GM21723 (cell line): Measurements from ENCODE around the gene PC.

Experiments used
- ATAC-seq: cut with Tn5 transposase; IDR thresholded peaks from one replicate; pipeline ENCODE4 v1.9.1; 2021; ENCODE audit warnings: mild to moderate bottlenecking, moderate library complexity; ENCODE audit not compliant: unreplicated experiment

PC gene

DNA sequence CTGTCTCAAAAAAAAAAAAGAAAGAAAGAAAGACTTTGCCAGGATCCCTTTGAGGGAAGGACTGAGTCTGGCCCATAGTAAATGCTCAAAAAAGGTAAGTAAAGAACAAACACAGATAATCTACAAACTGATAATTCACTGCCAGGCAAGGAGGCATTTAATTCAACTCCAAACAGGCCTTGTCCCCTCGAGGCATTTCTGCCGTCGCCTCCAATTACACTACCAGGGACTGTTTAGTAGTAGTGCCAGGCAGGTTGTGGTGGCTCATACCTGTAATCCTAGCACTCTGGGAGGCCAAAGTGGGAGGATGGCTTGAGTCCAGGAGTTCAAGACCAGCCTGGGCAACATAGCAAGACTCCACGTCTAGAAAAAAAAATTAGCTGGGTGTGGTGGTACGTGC is 43.7 kb downstream of the PC start:
- no peak for ATAC-seq

DNA sequence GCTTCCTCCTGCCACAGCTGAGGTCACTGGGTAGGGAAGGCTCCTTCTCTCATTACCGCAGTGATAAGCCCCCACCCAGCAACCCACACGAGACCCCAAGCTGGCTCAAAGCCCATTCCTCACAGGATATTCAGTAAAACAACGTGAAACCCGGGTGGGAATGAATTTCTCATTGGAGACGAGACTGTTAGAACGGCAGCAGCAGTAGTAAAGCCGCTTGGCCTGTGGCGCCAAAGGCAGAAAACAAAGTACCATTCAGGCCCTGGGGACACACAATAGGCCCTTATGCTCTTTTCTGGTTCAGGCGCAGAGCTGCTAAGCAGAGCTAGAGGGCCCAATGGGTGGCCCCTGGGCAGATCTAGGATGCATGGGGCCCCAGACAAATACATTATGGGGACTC is 45.3 kb downstream of the PC start:
- no peak for ATAC-seq

DNA sequence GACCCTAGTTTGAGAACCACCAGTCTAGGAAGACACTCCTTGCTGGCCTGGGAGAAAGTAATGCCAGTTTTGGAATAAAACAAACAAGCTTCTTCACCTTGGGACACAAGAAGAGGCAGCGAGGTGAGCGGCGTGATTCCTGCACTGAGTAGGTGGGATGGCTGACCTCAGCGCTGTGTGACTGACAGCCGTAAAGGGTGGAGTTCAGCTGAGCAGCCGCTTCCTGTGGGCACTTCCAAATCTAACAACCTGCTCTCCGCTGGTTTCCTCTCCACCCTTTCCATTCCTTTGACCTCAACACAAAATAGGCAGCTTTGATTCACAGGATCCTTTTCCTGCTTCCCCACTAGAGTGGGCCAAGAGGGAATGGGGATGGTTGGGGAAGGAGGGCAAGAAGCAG is 45.8 kb downstream of the PC start:
- no peak for ATAC-seq

DNA sequence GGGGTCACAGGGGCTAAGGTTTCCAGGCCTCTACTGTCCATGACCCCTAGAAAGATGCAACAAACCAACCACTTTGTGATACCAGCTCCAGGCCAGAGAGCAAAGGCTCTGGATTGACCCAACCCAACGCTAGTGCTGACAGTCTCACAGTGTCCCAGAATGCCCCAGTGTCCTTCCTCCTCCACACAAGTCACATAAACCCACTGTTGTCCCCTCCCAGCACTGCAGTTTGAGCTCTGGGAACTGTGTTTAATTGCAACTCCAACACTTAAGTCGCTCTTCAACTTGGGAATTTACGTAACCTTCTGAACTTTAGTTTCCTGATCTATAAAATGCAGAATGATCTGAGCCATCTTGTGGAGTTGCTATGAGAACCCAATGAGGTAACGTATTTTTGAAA is 47.5 kb downstream of the PC start:
- ATAC-seq: no peak

DNA sequence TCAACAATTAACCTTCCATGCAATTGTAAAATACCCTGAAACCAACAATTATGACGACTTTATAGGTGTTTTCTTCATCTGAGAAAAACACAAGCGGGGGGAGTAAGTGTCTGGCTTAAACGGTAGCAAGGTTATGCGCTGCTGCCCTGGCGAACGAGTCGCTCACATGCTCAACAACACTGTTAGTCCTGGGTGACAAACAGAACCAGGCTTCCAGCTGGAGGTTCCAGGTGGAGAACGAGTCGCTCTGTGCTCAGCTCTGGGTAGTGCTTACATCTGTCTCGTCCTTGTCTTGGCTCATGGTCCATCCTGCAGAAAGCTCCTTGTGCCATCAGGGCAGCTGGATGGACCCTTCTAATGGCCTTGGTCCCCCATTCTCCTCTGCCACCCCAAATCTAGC is 48.2 kb downstream of the PC start:
- no peak for ATAC-seq

DNA sequence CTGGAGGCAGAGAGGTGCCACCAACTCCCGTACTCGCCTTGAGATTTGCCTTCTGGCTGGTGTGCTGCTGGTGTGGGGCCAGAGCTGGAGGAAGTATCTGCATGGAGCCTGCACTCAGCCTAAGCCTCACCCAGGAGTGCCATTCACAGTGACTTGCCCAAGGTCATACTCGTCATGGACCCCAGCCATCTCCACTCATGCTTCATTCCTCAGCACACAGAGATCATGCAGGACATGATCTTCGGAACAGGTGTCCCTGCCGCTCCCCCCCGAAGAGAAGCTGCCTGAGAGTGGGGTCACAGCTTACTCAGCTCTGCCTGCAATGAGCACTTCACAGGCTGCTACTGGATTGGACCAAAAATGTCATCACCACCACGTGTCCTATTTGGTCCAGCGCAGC is 49.0 kb downstream of the PC start:
- no peak for ATAC-seq

DNA sequence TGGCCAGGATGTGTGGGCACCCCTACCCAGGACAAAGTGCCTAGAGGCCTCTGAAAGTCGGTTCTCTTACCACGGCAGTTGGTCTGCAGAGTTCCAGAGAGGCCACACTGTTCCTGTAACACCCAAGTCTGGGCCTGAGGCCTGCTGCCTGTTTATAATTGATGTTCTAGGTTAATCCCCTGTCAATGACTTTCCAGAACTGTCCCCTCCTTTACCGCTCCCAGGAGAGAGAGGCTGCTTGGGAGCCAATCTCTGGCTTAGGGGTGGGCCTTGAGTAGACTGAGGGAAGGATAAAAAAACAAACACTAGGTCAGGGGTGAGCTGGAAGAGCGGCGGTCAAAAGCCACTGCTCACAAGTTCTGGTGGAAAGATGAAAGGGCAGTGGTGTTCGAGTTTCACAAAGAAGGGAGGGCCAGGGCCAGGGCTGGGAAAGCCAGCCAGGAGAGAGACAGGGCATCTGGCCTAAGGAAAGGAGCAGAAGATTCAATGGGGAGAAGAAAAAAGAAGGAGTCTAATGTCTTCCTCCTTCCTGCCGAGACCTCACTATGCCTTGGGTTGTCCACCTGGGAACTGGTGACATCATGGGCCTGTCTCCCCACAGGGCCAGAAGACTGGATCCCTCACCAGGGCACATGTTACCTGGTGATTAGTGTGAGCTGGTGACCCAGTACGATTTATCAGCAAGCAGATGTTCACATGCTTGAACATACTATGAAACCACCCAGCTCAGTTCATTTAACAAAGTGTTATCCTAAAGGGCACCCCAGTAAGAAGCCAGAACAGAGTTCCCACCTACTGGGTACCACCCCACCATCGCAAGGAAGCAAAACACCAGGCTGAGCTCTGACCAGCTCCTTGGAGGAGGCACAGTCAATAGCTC is 50.2 kb downstream of the PC start:
- ATAC-seq: no peak

DNA sequence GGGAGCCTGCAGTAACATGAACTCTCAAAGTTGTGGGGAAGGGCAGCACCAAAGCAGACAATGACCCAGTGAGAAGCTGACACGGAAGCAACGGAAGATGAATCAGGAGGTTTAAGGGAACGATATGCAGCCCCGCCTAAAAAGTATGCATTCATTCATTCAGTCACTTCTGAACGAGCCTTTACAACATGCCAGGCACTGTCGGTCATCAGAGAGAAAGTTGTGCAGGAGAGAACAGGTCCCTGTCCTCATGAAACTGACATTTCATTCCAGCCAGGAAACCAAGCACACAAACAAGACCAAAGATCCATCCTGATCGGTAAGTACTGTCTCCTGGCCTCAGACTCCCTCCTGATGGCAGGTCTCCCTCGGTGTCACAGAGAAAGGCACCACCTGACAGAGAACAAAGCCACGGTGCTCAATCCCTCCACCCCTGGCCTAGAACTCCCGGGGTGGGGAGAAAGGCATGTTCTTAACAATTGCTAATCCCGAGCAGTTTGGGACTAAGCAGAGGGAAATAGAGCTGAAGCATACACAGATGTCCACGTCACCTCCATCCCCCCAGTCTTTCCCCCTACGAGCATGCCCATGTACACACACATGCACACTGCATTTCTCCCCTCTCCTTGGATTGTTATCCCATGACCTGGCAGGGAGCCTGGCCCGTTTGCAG is 52.0 kb downstream of the PC start:
- ATAC-seq: no peak

DNA sequence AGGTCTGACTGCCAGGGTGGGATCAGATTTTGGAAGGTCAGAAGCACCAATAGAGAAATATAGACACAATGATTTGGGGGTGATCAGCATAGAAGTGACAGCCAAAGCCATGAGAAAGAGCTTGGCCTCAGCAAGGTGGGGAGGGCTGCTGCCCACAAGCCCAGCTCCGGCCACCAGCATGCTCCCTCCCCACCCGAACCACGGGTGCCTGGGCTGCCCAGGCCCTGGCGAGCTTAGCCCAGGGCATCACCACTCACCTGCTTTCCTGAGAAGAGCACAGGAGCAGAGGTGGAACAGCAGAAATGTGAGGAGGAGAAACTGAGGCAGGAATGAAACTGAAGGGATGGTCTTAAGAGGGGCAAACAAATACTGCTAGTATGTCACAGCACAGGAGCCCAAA is 52.6 kb downstream of the PC start:
- no peak for ATAC-seq

DNA sequence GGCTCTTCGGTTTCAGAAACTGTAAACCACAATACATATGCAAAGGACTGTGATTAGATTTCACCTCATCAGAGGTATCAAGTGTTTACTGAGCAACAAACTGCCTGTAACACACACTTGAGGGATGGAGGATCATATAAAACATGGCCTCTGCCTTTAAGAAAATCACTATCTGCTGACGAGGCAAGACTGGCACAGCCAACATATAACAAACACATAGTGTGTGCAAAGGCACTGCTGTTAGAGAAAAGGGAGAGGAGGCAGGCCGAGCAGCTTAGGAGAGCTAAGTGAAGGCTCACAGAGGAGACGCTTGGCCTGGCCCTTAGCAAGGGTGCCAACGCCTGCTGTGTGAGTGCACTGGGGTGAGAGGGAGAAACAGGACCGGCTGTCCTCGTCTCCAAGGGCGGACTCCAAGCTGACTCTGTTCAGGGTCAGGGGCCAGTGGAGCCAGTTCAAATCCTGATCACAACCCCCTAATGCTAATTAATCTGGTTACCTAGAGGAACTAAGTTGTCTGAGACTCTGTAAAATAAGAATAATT is 53.1 kb downstream of the PC start:
- ATAC-seq: no peak

DNA sequence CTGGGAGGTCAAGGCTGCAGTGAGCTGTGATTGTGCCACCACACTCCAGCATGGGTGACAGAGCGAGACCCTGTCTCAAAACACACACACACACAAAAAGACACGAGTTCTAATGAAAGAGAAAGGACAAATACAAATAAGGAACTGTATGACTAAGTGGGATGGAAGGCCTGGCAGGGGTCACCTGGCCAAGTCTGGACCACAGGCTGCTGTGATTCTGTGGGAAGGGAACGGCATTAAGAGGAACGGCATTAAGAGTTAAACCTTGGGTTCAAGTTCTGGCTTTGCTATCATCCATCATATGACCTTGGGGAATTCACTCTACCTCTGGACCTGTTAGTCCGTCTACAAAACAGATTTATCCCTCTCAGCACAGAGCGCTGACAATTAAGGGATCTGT is 53.6 kb downstream of the PC start:
- no peak for ATAC-seq

DNA sequence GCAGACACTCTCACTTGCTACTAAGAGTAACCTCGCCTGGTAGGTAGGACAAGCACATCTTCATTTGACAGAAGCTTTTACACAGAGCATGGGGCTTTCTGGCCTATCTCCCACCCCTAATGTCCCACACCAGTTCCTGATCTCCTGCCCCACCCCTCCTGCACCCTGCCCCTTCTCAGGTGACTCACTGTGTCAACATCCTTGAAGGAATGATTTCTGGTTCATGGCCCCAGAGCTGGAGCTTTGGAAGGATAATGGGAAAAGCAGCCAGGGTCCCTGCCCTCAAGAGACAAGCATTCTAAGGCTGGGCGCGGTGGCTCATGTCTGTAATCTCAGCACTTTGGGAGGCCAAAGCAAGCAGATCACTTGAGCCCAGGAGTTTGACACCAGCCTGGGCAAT is 54.1 kb downstream of the PC start:
- ATAC-seq: no peak

DNA sequence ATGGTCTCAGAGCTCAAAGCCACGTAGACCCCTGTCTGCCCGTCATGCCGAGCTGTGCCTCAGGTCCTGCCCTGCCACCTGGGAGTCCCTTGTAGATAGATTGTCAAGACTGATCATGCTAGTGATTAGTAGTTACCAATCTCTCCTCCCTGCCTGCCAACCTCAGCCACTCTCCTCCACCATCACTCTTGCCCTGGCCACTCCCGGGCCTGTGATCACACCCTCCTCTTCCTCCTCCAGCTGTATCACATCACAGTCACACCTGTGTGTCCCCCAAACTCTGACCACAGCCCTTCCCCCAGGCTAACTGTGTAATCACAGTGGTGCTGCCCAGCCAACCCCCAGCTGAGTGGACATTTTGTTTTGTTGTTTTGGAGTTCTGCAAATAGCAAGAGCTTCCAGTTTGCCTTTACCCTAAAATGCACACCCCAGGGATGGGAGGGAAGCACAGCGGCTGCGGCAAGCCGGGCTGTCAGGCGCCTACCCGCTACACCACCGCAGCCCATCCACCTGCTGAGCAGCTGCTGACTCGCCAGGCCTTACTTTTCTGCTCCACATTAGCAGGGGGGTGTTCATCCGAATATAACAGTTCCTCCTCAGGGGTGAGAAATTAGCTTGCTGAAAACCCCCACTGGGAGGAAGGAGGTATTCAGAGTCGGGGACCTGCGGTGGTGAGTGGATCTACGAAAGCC is 55.6 kb downstream of the PC start:
- ATAC-seq: no peak

DNA sequence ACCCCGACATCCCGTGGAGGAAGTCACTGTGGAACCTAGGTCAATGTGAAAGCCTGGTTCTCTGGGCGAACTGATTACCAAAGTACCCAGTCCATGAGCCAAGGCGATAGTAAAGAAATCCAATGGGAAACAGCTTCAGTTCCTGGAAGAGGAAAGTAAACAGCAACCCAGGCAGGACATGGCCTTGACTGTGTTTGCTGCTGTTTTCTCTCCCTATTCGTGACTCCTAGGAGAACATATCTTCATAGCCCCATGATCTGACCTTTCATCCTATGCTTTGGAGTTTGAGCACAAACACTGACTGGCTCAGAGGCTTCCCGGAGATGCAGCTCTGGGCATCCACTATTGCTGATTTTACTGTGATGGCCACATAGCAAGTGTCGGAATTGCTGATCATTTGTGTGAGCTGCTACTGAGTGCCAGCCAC is 56.2 kb downstream of the PC start:
- ATAC-seq: no peak

DNA sequence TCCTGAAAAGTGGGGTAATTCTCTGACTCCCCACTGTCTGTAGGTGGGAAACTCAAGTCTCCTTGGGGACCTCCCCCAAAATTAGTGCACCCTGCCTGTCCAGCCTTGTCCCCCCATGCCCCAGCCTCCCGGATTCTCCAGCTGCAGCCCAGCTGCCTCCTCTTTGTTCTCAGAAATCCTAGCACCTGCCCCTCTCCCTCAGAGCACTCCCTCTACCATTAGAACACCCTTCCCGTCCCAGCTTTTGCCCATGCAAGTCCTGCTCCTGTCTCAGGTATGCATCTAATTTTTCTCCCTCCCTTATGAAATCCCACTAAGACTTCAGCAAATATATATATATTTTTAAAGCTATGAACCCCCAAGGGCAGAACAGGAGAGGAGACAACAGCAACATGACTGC is 64.0 kb downstream of the PC start:
- no peak for ATAC-seq

DNA sequence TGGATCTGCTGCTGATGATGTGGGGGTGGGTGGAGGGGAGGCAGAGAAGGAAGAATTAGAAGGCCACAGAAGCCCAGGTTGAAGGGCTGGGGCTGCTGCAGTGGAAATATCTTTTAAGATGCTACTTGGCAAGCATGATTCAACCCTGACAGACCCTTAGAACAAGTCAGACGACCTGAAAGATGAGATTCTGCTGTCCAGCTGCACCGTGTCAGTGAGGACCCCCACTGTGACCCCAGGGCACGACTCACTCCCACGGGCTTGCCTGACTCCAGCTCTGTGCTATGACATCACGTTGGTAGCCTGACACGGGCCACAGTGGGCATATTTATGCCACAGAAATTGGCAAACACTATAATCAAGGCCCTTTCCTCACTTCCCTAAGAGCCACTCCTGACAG is 65.3 kb downstream of the PC start:
- ATAC-seq: no peak

DNA sequence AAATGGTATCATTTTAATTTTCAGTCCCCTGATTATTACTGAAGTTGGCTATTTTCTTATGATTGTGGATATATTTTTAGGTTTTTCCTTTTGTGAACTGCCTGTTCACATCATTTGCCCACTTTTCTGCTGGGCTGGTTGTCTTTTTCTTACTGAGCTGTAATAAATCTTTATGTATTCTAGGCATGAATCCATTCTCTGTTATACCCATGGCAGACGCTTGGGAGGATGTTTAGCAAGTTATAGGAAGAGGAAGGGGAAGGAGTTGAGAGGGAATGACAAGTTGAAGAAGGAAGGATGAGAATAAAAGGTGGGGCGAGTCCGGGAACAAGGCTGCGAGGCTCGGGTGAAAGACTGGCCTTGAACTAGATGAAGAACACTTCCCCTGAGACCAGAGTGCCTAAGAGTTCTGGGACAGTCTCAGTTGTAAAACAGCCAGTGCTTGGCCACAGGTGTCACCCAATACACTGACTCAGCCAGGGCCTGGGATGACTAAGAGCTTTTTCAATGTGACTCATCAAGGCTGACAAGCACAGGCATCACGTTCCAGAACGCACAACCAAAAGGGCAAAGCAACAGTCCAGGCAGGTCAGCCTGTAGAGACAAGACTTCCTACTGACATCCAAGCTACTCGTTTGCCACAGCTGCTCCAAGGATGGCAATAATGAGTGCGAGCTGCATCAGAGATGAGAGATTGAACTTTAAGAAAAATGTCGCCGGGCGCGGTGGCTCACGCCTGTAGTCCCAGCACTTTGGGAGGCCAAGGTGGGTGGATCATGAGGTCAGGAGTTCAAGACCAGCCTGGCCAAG is 66.1 kb downstream of the PC start:
- peak; percentile 94 for ATAC-seq

DNA sequence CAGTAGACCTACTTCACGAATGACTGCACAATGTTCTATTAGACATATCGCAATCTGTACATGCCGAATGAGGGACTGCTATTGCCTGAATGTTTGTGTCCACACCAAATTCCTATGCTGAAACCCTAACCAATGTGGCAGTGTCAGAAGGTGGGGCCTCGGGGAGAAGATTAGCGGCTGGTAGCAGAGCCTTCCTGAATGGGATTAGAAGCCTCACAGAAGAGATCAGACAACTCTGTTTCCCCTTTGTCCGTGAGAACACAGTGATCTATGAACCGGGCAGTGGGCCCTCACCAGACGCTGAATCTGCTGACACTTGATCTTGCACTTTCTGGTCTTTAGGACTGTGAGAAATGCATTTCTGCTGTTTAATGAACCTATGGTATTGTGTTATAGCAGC is 68.2 kb downstream of the PC start:
- ATAC-seq: no peak

DNA sequence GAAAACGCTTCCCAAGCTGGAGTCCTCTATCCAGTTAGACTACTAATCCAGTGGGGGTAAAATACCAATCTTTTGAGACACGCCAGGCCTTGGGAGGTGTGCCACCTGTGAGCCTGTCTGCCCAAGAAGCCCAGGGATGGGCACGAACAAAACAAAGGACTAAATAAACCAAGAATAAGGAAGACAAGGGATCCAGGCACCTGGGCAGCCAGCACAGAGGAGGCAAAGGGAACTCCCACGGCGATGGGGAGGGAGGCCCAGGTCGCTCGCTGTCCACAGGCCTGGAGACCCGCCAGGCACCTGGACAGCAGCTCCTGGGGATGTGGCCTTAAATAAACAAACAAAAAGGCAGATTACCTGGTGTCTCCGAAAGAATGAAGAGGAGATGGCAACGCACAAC is 69.9 kb downstream of the PC start:
- ATAC-seq: no peak

DNA sequence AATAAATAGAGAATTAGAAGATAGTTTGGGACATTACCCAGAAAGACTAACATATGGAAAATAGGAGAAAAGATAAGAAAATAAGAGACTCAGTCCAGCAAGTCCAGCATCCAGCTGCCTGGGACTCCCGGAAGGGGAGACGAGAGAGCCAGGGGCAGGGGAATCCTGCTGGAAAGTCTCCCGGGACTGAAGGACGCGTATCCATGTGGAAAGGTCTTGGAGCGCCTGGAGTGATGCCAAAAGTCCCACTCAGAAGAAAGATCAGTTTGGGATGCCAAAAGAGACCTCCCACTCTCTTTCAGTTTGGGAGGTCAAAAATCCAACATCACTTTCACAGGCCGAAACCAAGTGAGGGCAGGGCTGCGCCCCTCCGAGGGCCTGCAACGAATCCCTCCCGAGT is 70.7 kb downstream of the PC start:
- no peak for ATAC-seq

DNA sequence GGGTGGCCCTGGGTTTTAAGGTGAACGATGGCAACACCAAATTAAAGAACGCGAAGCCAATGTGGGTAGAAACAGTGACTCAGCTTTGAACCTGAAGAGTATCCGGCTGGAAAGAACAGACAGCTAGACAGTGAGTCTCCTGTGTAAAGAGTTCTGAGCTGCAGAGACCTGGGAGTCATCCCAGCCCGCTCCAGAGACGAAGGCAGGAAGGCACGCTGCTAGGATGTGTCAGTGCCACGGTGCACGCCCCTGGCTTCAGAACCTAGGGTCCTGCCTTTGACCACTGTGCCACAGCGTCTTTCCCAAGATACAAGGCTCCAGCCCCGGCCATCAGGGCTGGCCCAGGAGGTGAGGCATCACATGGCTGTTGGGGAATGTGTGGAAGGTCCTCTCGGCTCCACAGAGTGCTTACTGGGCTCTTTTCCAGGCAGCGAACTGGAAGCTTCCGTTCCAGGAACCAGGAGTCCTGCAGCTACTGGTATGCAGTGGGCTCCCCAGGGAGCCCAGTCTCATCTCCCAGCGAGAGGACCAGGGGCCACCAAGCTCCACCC is 71.4 kb downstream of the PC start:
- ATAC-seq: no peak
